ENCODE measurements around the gene PREP.

DNA sequence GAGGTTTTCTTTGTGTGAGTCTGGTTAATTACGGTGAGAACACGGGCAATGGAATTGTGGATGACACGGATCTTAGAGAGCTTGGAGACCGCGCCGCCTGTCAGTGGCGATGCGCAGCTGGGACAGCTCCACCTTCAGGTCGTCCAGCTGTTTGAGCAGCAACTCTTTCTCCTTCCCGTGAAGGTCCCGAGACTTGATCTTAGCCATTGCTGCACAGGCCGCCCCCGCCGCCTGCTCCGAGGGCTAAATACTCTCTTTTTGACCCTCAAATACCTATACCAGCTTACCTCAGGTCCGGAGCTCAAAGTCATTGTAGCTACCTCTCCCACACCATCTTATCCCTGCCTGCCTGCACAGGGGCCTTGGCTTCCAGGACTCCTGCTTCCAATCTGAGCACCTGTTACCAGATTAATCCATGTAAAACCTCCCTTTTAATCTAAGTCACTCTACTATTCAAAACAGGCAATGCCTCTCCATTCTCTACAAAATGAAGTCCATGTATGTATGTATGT is 100.2 kb downstream of the PREP start:
- TF ChIP-seq, protein P1, sequence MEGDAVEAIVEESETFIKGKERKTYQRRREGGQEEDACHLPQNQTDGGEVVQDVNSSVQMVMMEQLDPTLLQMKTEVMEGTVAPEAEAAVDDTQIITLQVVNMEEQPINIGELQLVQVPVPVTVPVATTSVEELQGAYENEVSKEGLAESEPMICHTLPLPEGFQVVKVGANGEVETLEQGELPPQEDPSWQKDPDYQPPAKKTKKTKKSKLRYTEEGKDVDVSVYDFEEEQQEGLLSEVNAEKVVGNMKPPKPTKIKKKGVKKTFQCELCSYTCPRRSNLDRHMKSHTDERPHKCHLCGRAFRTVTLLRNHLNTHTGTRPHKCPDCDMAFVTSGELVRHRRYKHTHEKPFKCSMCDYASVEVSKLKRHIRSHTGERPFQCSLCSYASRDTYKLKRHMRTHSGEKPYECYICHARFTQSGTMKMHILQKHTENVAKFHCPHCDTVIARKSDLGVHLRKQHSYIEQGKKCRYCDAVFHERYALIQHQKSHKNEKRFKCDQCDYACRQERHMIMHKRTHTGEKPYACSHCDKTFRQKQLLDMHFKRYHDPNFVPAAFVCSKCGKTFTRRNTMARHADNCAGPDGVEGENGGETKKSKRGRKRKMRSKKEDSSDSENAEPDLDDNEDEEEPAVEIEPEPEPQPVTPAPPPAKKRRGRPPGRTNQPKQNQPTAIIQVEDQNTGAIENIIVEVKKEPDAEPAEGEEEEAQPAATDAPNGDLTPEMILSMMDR (IDR thresholded peaks at IDR 0.05; ENCODE audit: poor library complexity) = no peak
- TF ChIP-seq EZH2phosphoT487 (IDR thresholded peaks at IDR 0.05; ENCODE audit: low read depth, severe bottlenecking, unreplicated experiment) = no peak
